GM12801 (cell line): ENCODE data around the gene ACP4.

Experiments used
- CTCF ChIP-seq: IDR thresholded peaks from one replicate; pipeline ENCODE4 v1.5.1; 2011; ENCODE audit warnings: control low read depth; ENCODE audit not compliant: insufficient read length; ENCODE audit errors: extremely low read depth

ACP4 gene

GRCh38 chr19:50777830-50778303 lies 12.3 kb upstream of the ACP4 start:
- TF ChIP-seq CTCF: no peak

- no peak for TF ChIP-seq CTCF
These were observed 11.2 kb upstream of the ACP4 start for GRCh38 chr19:50778906-50779430.

- no peak for TF ChIP-seq CTCF
These were observed 10.4 kb upstream of the ACP4 start for GRCh38 chr19:50779504-50780457.

GRCh38 chr19:50780753-50781435 lies 9.3 kb upstream of the ACP4 start:
- TF ChIP-seq CTCF: no peak

- no peak for TF ChIP-seq CTCF
These were observed 5.5 kb upstream of the ACP4 start for GRCh38 chr19:50784710-50785109.

- no peak for TF ChIP-seq CTCF
These were observed 4.9 kb upstream of the ACP4 start for GRCh38 chr19:50785329-50785728.

GRCh38 chr19:50790922-50791467 lies 780 bp downstream of the ACP4 start:
- TF ChIP-seq CTCF: no peak
